B cell (primary cell): ENCODE data around the gene CACTIN. TPM values are rescaled to one million over a fixed set of nuclear protein-coding genes. Genes with fewer than 3 reads are reported as not detected.

Experiments
- ATAC-seq: fragments of 200-7000 bp; cut with Tn5 transposase; one replicate; pipeline ENCODE4 v1.10.0; 2021; ENCODE audit warnings: low read depth, mild to moderate bottlenecking, moderate number of reproducible peaks, moderate library complexity
- CTCF ChIA-PET: fragments of 350-600 bp; sonication (Branson Sonifier 250); formaldehyde crosslinking; loops from one replicate; lab custom pipeline; 2021; ENCODE audit warnings: antibody characterized with exemption, inconsistent platforms; lab: Charles Lee
- POLR2A ChIA-PET: fragments of 350-600 bp; sonication (Branson Sonifier 250); formaldehyde crosslinking; loops from one replicate; lab custom pipeline; 2021; ENCODE audit warnings: antibody characterized with exemption; lab: Charles Lee
- DNase-seq: peaks from one replicate; pipeline ENCODE4 v3.0.0; 2013
- H2AFZ ChIP-seq: 2 replicates; pipeline ENCODE4 v1.6.1; 2012; ENCODE audit warnings: mild to moderate bottlenecking, low read depth, low read length; ENCODE audit not compliant: insufficient read depth, poor library complexity, severe bottlenecking
- H3K27ac ChIP-seq, 2 donors: 1 replicate in 1 of 2; 2 replicates in 1 of 2; pipeline ENCODE4 v1.5.1; 2012 to 2013; ENCODE audit warnings: low read length in 2 of 2, mild to moderate bottlenecking in 2 of 2, moderate library complexity in 1 of 2
- H3K27me3 ChIP-seq, 4 experiments: fragments of 200-600 bp in 1 of 4; sonication (generic) in 1 of 4; replicated peaks in 1 of 4; 1 replicate in 2 of 4; 2 replicates in 2 of 4; pipeline versions ENCODE4 v1.6.1 to v1.7.0; 2013 to 2016; ENCODE audit warnings: low read length in 3 of 4, mild to moderate bottlenecking in 2 of 4, mixed read lengths in 1 of 4, moderate library complexity in 1 of 4; ENCODE audit not compliant: insufficient read depth in 4 of 4, control insufficient read depth in 3 of 4; ENCODE audit errors: control extremely low read depth in 1 of 4
- H3K36me3 ChIP-seq, 2 experiments: replicated peaks in 1 of 2; 1 replicate in 1 of 2; 2 replicates in 1 of 2; pipeline versions ENCODE4 v1.6.1 to v1.7.1; 2013; ENCODE audit warnings: low read length in 1 of 2; ENCODE audit not compliant: insufficient read depth in 2 of 2, control insufficient read depth in 1 of 2; ENCODE audit errors: control extremely low read depth in 1 of 2, extremely low read depth in 1 of 2
- H3K4me1 ChIP-seq, 2 donors: fragments of 200-600 bp in 1 of 2; sonication (generic) in 1 of 2; 1 replicate in 1 of 2; 2 replicates in 1 of 2; pipeline versions ENCODE4 v1.5.1 to v1.6.1; 2013 to 2017; ENCODE audit warnings: low read length in 2 of 2; ENCODE audit not compliant: control insufficient read depth in 2 of 2, insufficient read depth in 2 of 2
- H3K4me2 ChIP-seq: replicated peaks from 2 replicates; pipeline ENCODE3; 2012; ENCODE audit warnings: mild to moderate bottlenecking, low read depth, low read length; ENCODE audit not compliant: poor library complexity, severe bottlenecking
- H3K4me3 ChIP-seq, 5 experiments: fragments of 200-600 bp in 1 of 5; sonication (generic) in 1 of 5; 1 replicate in 3 of 5; 2 replicates in 2 of 5; pipeline versions ENCODE4 v1.5.1 to v1.7.0; 2011 to 2016; ENCODE audit warnings: low read length in 4 of 5, mild to moderate bottlenecking in 4 of 5, low read depth in 2 of 5, control low read depth in 1 of 5, moderate library complexity in 1 of 5; ENCODE audit not compliant: insufficient read depth in 1 of 5; ENCODE audit errors: control extremely low read depth in 1 of 5, extremely low read depth in 1 of 5
- H3K79me2 ChIP-seq: fragments of 200-600 bp; sonication (generic); one replicate; pipeline ENCODE4 v1.6.0; 2016; ENCODE audit warnings: low read length; ENCODE audit not compliant: control insufficient read depth, insufficient read depth
- H3K9ac ChIP-seq: fragments of 200-600 bp; sonication (generic); 2 replicates; pipeline ENCODE4 v1.6.1; 2017; ENCODE audit warnings: mild to moderate bottlenecking, low read length, moderate library complexity
- H3K9me3 ChIP-seq, 3 donors: one replicate each; pipeline versions ENCODE4 v1.6.1 to v1.7.1; 2013; ENCODE audit warnings: low read length in 2 of 3; ENCODE audit not compliant: control insufficient read depth in 2 of 3, insufficient read depth in 1 of 3; ENCODE audit errors: control extremely low read depth in 1 of 3
- H4K20me1 ChIP-seq: 2 replicates; pipeline ENCODE4 v1.6.0; 2012; ENCODE audit warnings: mild to moderate bottlenecking, low read length; ENCODE audit not compliant: insufficient read depth, control insufficient read depth, poor library complexity, severe bottlenecking
- H3K27ac Mint-ChIP-seq: one replicate; pipeline ENCODE4 v1.8.0; 2021; ENCODE audit warnings: mixed read lengths
- H3K27me3 Mint-ChIP-seq: one replicate; pipeline ENCODE4 v1.8.0; 2021; ENCODE audit warnings: mixed read lengths
- H3K4me1 Mint-ChIP-seq: one replicate; pipeline ENCODE4 v1.8.0; 2021; ENCODE audit warnings: mixed read lengths
- H3K4me3 Mint-ChIP-seq: one replicate; pipeline ENCODE4 v1.8.0; 2021; ENCODE audit warnings: mixed read lengths
- H3K9me3 Mint-ChIP-seq: one replicate; pipeline ENCODE4 v1.8.0; 2022; ENCODE audit warnings: mixed read lengths; ENCODE audit not compliant: insufficient read depth
- EZH2 ChIP-seq: IDR thresholded peaks from 2 replicates; pipeline ENCODE4 v1.6.1; 2012; ENCODE audit warnings: borderline replicate concordance, low read depth, mild to moderate bottlenecking, moderate library complexity, low read length; ENCODE audit not compliant: insufficient read depth, poor library complexity, severe bottlenecking
- WGBS: methylation state at CpG from one replicate; pipeline ENCODE4 v1.1.5; 2013; ENCODE audit warnings: missing lambda C conversion rate; ENCODE audit not compliant: insufficient coverage; 5-methylcytosine and 5-hydroxymethylcytosine counted together
- intact Hi-C: fragments of 100-400 bp; cut with micrococcal nuclease; formaldehyde crosslinking; loops from one replicate; pipeline ENCODE4 v1.10.0; 2022
- polyA plus RNA-seq: library from polyadenylated mRNA; depleted of rRNA; stranded (reverse); fragments of >200 nt; gene quantifications from 2 replicates; pipeline ENCODE4 v1.2.3, GENCODE V29; 2012
- total RNA-seq, 2 donors: library from RNA; stranded (reverse); fragments of 120-200 nt in 1 of 2; gene quantifications; 1 replicate in 1 of 2; 2 replicates in 1 of 2; pipeline versions ENCODE4 v1.2.3 to v1.2.4, GENCODE V29; 2013 to 2022
- TF ChIP-seq, protein P1 (sequence below): fragments of 200-600 bp; IDR thresholded peaks from one replicate; pipeline ENCODE4 v1.8.0; 2022; ENCODE audit warnings: antibody characterized with exemption, mild to moderate bottlenecking

The CACTIN gene
- total and polyA plus RNA-seq, 2 donors (not counting 1 experiment from before 2014, with no cell fraction given) = 40.6 to 41.8 TPM

DNA sequence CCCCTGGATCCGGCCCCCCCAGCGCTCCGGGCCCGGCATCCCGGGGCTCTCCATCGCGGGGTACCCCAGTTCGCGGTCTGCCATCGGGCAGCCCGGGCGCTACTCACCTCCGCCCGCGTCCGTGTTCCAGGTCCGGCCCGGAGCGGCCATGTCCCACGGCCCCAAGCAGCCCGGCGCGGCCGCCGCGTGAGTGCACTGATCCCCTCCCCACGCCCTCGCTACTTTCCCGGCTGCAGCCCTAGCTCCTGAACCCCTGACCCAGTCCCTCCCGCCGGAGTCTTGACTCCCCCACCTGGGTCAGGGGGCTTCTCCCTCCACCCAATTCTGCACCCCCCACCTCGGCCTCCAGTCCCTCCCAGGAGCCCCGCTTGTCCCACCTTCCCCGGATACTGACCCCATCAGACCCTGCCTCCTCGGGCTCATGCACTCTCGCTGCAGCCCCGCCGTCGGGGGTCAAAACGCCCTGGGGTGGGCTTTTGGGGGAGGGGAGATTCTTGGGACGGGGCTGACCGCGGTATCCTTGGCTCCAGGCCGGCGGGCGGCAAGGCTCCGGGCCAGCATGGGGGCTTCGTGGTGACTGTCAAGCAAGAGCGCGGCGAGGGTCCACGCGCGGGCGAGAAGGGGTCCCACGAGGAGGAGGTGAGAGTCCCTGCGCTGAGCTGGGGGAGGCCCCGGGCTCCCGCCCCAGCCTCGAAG, 53.3 kb downstream of the CACTIN start:
- H3K4me1 Mint-ChIP-seq = peaks cover 16% of the 10 kb centered on the region
- H3K4me2 ChIP-seq = peak overlapping the region; percentile 100
- no peaks in the 10 kb centered on the region for H3K79me2 ChIP-seq
- intact Hi-C loops = loop anchor here (5.0 kb wide), 1 partner anchor 189 kb away; the partner anchor contains the start of genes APBA3 and MRPL54
- peak overlapping the region; percentile 76 for H3K9ac ChIP-seq
- H3K9me3 Mint-ChIP-seq = no peaks in the 10 kb centered on the region
- ATAC-seq (peak; percentile 1), DNase-seq (no peak)
- ChIA-PET CTCF (interaction anchor here (0.6 to 1.0 kb wide), 2 partner anchors 19 to 831 kb away, joined by 3 to 5 read pairs; no protein-coding TSS in a partner anchor), POLR2A (no interaction called here)
- 1% methylated on average over 57 of the region's 60 CpGs for WGBS
- H4K20me1 ChIP-seq = peaks cover 7% of the 10 kb centered on the region
- H3K36me3 ChIP-seq = no peaks in the 10 kb centered on the region
- H3K27me3 Mint-ChIP-seq = no peaks in the 10 kb centered on the region
- H3K27ac Mint-ChIP-seq = no peak overlapping the region
- H3K27me3 ChIP-seq = no peaks in the 10 kb centered on the region
- H3K4me3 Mint-ChIP-seq = peak overlapping the region; percentile 86
- peaks cover 0 to 15% (median 0%) of the 10 kb centered on the region in 3 donors for H3K9me3 ChIP-seq
- H2AFZ ChIP-seq = peak overlapping the region; percentile 92
- H3K4me3 ChIP-seq = peak overlapping the region; percentile 11 to 79 (median 74)
- peak overlapping the region; percentile 34 to 57 for H3K27ac ChIP-seq
- TF ChIP-seq, protein P1, sequence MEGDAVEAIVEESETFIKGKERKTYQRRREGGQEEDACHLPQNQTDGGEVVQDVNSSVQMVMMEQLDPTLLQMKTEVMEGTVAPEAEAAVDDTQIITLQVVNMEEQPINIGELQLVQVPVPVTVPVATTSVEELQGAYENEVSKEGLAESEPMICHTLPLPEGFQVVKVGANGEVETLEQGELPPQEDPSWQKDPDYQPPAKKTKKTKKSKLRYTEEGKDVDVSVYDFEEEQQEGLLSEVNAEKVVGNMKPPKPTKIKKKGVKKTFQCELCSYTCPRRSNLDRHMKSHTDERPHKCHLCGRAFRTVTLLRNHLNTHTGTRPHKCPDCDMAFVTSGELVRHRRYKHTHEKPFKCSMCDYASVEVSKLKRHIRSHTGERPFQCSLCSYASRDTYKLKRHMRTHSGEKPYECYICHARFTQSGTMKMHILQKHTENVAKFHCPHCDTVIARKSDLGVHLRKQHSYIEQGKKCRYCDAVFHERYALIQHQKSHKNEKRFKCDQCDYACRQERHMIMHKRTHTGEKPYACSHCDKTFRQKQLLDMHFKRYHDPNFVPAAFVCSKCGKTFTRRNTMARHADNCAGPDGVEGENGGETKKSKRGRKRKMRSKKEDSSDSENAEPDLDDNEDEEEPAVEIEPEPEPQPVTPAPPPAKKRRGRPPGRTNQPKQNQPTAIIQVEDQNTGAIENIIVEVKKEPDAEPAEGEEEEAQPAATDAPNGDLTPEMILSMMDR = no peak
- TF ChIP-seq EZH2 = no peak
- peaks cover 12 to 18% of the 10 kb centered on the region in 2 donors for H3K4me1 ChIP-seq

DNA sequence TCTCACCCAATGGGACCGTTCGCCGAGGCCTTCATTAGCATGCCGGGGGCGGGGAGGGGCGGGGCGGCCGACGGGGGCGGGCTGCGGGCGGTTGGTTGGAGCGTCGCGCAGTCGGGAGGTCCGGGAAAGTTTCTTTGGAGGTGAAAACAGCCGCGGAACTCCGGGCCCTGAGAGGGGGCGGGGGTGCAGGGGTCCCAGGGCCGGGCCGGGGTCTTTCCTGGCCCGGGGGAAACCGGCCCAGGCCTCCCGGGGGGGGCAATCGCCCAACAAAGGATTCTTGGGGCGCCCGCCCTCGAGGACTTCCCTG, 53.8 kb downstream of the CACTIN start, which contains the start of gene HMG20B:
Gene HMG20B, plus strand, starts transcription at position 90 of the 307 bp plus-strand sequence. CDS start 366 bp downstream, outside the sequence.
- TF ChIP-seq, protein P1 = no peak
- no peak for TF ChIP-seq EZH2
- H3K9me3 Mint-ChIP-seq = no peaks in the 10 kb centered on the region

More for the DNA sequence above, 53.8 kb downstream of the CACTIN start, which contains the start of gene HMG20B:
- H3K9ac ChIP-seq = peak within 1 kb of the TSS; percentile 77
- H3K4me1 Mint-ChIP-seq = peaks cover 16% of the 10 kb centered on the region
- no peaks in the 10 kb centered on the region for H3K27me3 ChIP-seq
- peak within 1 kb of the TSS; percentile 11 to 79 (median 74) for H3K4me3 ChIP-seq
- peak within 1 kb of the TSS; percentile 100 for H3K4me2 ChIP-seq
- H3K4me3 Mint-ChIP-seq = peak within 1 kb of the TSS; percentile 86
- peaks cover 0 to 15% (median 0%) of the 10 kb centered on the region in 3 donors for H3K9me3 ChIP-seq
- POLR2A ChIA-PET = no interaction called here
- CTCF ChIA-PET = no interaction called here
- WGBS = under 1% methylated on average over 28 of the region's 30 CpGs
- H3K27ac ChIP-seq = peak within 1 kb of the TSS; percentile 34 to 65
- no peaks in the 10 kb centered on the region for H3K79me2 ChIP-seq
- H3K27ac Mint-ChIP-seq = peak within 1 kb of the TSS; percentile 83
- no peaks in the 10 kb centered on the region for H3K27me3 Mint-ChIP-seq
- intact Hi-C loops = loop anchor here (1.0 to 5.0 kb wide), 4 partner anchors 16 to 189 kb away; partner anchors contain the start of genes APBA3, FZR1, MFSD12 and MRPL54
- DNase-seq (no peak), ATAC-seq (no peak)
- H3K4me1 ChIP-seq = peaks cover 12 to 18% of the 10 kb centered on the region in 2 donors
- H2AFZ ChIP-seq = peak within 1 kb of the TSS; percentile 98
- no peaks in the 10 kb centered on the region for H3K36me3 ChIP-seq
- H4K20me1 ChIP-seq = peaks cover 7% of the 10 kb centered on the region
